Stimulated activated CD8-positive, alpha-beta memory T cell treated with anti-CD3 and anti-CD28 coated beads, Interleukin-12 subunit alpha, Interleukin-12 subunit beta, amount 100 ng/mL, for 24 hours (primary cell): ENCODE measurements around the gene PPIL1.
"Not testable (repeated sequence)": the region's sequence is repeated elsewhere in the genome, so short reads cannot be mapped to it uniquely, and the experiment has no call there.

Source experiments
- DNase-seq: peaks from one replicate; pipeline ENCODE4 v3.0.0-alpha.2; 2020; ENCODE audit errors: extremely low read depth

PPIL1 gene

DNA sequence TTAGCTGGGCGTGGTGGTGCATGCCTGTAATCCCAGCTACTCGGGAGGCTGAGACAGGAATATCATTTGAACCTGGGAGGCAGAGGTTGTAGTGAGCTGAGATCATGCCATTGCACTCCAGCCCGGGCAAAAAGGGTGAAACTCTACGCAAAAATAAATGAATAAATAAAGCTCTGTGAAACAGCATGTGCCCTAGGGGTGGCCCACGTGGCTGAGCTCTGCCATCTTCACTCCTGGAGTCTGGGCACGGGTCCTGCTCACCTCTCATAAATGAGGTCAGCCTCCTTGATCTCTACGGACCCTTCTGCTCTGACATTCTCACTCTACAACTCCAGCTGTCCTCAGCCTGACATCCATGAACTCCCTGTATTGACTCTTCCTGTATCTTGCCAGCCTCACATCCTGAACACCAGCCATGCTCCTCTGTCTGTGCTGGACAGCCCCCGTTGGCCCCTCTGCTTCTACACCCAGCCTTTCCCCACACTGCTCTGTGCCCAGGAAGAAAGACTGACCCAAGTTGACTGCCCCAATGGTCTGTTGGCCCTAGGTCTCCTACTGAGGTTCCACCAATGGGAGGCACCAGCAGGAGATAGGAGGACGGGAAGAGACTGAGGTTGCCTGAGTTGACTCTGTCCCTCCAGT lies 57.3 kb downstream of the PPIL1 start:
- no peak for DNase-seq

DNA sequence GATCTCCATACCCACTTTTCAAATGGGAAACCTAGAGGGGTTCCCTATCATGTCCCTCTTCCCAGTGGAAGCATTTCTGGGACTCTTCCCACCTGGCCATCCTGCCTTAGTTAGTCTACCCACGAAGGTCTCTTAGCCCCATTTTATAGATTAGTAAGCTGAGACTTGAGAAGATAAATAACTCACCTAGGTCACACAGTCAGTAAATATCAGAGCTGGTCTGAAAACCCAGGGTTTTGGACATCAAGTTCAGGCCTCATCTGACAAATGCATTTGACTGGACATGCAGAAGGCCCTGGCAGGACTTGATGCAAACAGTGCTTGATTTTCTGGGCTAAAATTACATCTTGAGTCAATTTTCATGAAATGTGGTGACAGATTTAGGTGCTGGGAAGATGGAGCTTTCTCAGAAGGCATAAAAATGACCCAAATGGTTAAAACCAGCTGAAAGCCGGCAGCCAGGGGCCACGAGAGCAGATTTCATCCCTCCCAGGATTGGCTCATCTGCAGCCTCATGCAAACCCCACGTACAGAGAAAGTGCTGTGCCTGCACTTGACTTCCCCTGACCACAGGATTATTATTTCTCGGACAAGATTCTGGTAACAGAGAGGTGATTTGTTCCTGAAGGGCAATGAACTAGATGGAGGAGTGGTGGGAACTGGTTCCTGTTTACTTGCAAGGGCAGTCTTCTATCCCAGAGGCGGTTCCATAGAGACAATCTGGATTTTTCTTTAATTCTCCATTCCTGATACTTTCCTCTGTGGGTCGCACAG lies 58.5 kb downstream of the PPIL1 start:
- no peak for DNase-seq

GRCh38 chr6:36814249-36814648 lies 60.4 kb downstream of the PPIL1 start:
- no peak for DNase-seq

- no peak for DNase-seq
Observed at GRCh38 chr6:36813526-36813925, 61.1 kb downstream of the PPIL1 start.

- not testable (repeated sequence) for DNase-seq
Observed at GRCh38 chr6:36813047-36813446, 61.6 kb downstream of the PPIL1 start.

GRCh38 chr6:36809941-36810803 lies 64.4 kb downstream of the PPIL1 start:
- no peak for DNase-seq

DNA sequence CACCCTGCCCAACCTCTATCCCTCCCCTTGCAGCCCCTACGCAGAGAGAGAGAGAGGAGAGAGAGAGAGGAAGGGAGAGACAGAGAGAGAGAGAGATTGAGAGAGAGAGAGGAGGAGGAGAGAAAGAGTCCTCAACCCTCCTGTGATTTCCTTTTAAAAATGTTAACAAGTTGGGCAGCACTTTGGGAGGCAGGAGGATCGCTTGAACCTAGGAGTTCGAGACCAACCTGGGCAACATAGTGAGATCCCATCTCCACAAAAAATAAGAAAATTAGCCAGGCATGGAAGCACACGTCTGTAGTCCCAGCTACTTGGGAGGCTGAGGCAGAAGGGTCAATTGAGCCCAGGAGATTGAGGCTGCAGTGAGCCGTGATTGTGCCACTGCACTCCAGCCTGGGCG lies 65.4 kb downstream of the PPIL1 start:
- no peak for DNase-seq

DNA sequence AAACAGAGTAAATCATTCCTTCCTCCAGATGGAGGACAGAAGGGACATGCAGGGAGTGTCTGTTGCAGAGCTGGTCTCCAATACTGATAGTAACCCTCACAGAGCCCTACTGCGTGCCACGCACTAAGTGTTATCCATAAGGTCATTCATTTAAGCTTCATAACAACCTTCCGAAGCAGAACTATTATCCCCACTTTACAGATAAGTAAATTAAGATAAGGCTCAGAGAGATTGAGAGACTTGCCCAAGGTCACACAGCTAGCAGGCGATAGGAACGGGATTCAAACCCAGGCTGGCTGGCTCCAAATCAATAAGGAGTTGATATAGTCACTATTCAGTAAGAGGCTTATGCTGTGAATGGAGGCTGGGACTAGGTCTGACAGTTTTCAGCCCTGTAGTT lies 66.0 kb downstream of the PPIL1 start:
- DNase-seq, result no peak

- DNase-seq, result no peak
Observed at GRCh38 chr6:36807750-36808149, 66.9 kb downstream of the PPIL1 start.

- DNase-seq, result no peak
Observed at GRCh38 chr6:36807143-36807542, 67.5 kb downstream of the PPIL1 start.

GRCh38 chr6:36805917-36806316 lies 68.7 kb downstream of the PPIL1 start:
- no peak for DNase-seq

DNA sequence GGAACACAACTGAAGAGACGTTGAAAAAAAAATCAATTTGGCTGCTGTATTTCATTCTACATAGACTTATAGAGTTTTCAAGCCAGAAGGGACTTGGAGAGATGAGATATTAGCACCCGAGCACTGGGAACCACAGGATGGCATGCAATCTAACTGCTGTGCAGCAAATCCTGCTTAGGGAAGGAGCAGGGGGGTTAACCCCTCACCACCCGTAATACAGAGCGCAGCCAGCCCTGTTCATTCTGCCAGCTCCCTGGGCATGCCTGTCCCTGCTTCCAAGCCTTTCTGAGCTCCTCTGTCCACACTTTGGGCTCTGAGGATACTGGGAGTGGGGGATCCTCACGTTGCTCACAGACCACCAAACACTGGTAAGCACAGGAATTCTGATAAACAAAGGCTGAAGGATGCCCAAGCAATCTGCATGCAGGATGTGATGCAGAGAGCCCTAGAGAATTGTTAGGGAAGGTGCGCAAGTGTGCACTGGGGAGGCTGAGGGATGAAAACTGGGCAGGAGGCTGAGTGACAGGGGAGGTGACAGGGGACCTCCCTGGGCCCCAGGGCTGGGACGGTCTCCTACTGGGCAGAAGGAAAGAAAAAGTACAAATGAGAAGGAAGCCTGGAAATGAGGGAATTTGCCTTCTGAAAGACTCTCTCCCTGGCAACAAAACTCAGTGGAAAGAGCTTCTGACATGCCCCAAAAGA lies 69.4 kb downstream of the PPIL1 start:
- no peak for DNase-seq
